ENCODE measurements around the gene HNRNPUL1.

DNA sequence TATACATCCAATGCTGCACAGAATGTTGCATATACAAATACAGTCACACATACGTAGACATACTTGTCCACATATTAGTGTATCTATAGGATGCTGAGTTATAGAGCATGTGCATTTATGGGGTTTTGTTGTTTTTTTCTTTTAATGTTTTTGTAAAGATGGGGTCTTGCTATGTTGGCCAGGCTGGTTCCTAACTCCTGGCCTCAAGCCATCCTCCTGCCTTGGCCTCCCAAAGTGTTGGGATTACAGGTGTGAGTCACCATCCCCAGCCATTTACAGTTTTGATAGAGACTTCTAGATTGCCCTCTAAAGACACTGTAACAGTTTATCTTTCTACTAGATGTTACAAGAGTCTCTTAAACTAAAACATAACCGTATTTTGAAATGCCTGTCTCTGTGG lies 14.3 kb downstream of the HNRNPUL1 start:
- TF ChIP-seq, protein P1, sequence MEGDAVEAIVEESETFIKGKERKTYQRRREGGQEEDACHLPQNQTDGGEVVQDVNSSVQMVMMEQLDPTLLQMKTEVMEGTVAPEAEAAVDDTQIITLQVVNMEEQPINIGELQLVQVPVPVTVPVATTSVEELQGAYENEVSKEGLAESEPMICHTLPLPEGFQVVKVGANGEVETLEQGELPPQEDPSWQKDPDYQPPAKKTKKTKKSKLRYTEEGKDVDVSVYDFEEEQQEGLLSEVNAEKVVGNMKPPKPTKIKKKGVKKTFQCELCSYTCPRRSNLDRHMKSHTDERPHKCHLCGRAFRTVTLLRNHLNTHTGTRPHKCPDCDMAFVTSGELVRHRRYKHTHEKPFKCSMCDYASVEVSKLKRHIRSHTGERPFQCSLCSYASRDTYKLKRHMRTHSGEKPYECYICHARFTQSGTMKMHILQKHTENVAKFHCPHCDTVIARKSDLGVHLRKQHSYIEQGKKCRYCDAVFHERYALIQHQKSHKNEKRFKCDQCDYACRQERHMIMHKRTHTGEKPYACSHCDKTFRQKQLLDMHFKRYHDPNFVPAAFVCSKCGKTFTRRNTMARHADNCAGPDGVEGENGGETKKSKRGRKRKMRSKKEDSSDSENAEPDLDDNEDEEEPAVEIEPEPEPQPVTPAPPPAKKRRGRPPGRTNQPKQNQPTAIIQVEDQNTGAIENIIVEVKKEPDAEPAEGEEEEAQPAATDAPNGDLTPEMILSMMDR (IDR thresholded peaks at IDR 0.05; ENCODE audit: extremely low read depth in 1 of 2, insufficient read depth in 1 of 2, low read depth in 1 of 2, low read length in 2 of 2), result no peak
- TF ChIP-seq EZH2 (IDR thresholded peaks at IDR 0.05; ENCODE audit: borderline replicate concordance, low read depth, low read length, severe bottlenecking), result no peak

Data from endothelial cell of umbilical vein (primary cell).